Measurements from ENCODE around the gene PRKN. TPM values are rescaled to one million over a fixed set of nuclear protein-coding genes. Genes with fewer than 3 reads are reported as not detected.

PRKN gene
- total and polyA plus RNA-seq, 2 experiments from 2014 or later = 0.10 to 0.84 TPM

DNA sequence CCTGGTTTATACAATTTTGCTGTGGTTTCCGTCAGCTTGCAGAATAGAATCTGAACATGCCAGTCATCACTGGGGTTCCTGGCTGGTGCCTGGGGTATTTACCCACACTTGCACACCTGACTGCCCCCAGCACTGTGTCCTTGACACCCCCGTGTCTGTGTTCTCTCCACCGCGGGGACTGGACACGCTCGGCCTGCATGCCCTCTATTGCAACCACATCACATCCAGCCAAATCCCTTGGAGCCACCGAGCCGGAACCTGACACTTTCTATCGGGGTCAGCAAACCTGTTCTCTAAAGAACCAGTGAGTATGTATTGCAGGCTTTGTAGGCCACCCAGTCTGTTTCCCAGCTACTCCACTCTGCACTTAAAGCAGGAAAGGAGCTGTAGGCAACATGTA is 527.5 kb downstream of the PRKN start:
- no peaks in the 10 kb centered on the region for H3F3A ChIP-seq (replicated peaks; ENCODE audit: low read depth)
- no peaks in the 10 kb centered on the region for H3K27me3 Mint-ChIP-seq (ENCODE audit: insufficient read depth, low read depth, poor library complexity)
- DNase-seq (ENCODE audit: low spot score) (no peak), ATAC-seq (no peak)
- H4K20me1 ChIP-seq (replicated peaks; ENCODE audit: insufficient read depth) = no peaks in the 10 kb centered on the region
- peaks cover 20% of the 10 kb centered on the region for H3K4me1 Mint-ChIP-seq
- H3K27ac ChIP-seq (ENCODE audit: low read depth) = no peak overlapping the region
- no peak overlapping the region for H2AFZ ChIP-seq
- H3K36me3 Mint-ChIP-seq (ENCODE audit: low read depth) = no peaks in the 10 kb centered on the region
- H3K9me2 ChIP-seq (ENCODE audit: insufficient read depth) = no peaks in the 10 kb centered on the region
- no peaks in the 10 kb centered on the region for H3K9me3 Mint-ChIP-seq
- no peak overlapping the region for H3K4me2 ChIP-seq
- peaks cover 9% of the 10 kb centered on the region; the same call in 1 of the 2 replicates for H3K4me1 ChIP-seq (ENCODE audit: insufficient read depth)
- no peak overlapping the region for H3K4me3 Mint-ChIP-seq
- no peak overlapping the region for H3K4me3 ChIP-seq
- TF ChIP-seq POLR2AphosphoS5 (IDR thresholded peaks at IDR 0.05; ENCODE audit: low read depth) (no peak), CREB1 (CRISPR knock-in tag; IDR thresholded peaks at IDR 0.05; ENCODE audit: low read depth) (no peak), EZH2phosphoT487 (IDR thresholded peaks at IDR 0.05; ENCODE audit: unreplicated experiment) (no peak), ZNF331 (CRISPR knock-in tag; IDR thresholded peaks at IDR 0.05; ENCODE audit: low read depth) (no peak), STAT1 (IDR thresholded peaks at IDR 0.05; ENCODE audit: unreplicated experiment) (no peak), EZH2 (IDR thresholded peaks at IDR 0.05; ENCODE audit: low read depth, unreplicated experiment) (no peak), JUNB (IDR thresholded peaks at IDR 0.05; ENCODE audit: unreplicated experiment) (no peak), NANOG (IDR thresholded peaks at IDR 0.05; ENCODE audit: borderline replicate concordance) (no peak), ZNF114 (CRISPR knock-in tag; IDR thresholded peaks at IDR 0.05) (no peak)
- TF ChIP-seq, protein P1, sequence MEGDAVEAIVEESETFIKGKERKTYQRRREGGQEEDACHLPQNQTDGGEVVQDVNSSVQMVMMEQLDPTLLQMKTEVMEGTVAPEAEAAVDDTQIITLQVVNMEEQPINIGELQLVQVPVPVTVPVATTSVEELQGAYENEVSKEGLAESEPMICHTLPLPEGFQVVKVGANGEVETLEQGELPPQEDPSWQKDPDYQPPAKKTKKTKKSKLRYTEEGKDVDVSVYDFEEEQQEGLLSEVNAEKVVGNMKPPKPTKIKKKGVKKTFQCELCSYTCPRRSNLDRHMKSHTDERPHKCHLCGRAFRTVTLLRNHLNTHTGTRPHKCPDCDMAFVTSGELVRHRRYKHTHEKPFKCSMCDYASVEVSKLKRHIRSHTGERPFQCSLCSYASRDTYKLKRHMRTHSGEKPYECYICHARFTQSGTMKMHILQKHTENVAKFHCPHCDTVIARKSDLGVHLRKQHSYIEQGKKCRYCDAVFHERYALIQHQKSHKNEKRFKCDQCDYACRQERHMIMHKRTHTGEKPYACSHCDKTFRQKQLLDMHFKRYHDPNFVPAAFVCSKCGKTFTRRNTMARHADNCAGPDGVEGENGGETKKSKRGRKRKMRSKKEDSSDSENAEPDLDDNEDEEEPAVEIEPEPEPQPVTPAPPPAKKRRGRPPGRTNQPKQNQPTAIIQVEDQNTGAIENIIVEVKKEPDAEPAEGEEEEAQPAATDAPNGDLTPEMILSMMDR (conservative IDR thresholded peaks at IDR 0.05; ENCODE audit: low read depth in 2 of 2) = no peak
- TF ChIP-seq, protein P2, sequence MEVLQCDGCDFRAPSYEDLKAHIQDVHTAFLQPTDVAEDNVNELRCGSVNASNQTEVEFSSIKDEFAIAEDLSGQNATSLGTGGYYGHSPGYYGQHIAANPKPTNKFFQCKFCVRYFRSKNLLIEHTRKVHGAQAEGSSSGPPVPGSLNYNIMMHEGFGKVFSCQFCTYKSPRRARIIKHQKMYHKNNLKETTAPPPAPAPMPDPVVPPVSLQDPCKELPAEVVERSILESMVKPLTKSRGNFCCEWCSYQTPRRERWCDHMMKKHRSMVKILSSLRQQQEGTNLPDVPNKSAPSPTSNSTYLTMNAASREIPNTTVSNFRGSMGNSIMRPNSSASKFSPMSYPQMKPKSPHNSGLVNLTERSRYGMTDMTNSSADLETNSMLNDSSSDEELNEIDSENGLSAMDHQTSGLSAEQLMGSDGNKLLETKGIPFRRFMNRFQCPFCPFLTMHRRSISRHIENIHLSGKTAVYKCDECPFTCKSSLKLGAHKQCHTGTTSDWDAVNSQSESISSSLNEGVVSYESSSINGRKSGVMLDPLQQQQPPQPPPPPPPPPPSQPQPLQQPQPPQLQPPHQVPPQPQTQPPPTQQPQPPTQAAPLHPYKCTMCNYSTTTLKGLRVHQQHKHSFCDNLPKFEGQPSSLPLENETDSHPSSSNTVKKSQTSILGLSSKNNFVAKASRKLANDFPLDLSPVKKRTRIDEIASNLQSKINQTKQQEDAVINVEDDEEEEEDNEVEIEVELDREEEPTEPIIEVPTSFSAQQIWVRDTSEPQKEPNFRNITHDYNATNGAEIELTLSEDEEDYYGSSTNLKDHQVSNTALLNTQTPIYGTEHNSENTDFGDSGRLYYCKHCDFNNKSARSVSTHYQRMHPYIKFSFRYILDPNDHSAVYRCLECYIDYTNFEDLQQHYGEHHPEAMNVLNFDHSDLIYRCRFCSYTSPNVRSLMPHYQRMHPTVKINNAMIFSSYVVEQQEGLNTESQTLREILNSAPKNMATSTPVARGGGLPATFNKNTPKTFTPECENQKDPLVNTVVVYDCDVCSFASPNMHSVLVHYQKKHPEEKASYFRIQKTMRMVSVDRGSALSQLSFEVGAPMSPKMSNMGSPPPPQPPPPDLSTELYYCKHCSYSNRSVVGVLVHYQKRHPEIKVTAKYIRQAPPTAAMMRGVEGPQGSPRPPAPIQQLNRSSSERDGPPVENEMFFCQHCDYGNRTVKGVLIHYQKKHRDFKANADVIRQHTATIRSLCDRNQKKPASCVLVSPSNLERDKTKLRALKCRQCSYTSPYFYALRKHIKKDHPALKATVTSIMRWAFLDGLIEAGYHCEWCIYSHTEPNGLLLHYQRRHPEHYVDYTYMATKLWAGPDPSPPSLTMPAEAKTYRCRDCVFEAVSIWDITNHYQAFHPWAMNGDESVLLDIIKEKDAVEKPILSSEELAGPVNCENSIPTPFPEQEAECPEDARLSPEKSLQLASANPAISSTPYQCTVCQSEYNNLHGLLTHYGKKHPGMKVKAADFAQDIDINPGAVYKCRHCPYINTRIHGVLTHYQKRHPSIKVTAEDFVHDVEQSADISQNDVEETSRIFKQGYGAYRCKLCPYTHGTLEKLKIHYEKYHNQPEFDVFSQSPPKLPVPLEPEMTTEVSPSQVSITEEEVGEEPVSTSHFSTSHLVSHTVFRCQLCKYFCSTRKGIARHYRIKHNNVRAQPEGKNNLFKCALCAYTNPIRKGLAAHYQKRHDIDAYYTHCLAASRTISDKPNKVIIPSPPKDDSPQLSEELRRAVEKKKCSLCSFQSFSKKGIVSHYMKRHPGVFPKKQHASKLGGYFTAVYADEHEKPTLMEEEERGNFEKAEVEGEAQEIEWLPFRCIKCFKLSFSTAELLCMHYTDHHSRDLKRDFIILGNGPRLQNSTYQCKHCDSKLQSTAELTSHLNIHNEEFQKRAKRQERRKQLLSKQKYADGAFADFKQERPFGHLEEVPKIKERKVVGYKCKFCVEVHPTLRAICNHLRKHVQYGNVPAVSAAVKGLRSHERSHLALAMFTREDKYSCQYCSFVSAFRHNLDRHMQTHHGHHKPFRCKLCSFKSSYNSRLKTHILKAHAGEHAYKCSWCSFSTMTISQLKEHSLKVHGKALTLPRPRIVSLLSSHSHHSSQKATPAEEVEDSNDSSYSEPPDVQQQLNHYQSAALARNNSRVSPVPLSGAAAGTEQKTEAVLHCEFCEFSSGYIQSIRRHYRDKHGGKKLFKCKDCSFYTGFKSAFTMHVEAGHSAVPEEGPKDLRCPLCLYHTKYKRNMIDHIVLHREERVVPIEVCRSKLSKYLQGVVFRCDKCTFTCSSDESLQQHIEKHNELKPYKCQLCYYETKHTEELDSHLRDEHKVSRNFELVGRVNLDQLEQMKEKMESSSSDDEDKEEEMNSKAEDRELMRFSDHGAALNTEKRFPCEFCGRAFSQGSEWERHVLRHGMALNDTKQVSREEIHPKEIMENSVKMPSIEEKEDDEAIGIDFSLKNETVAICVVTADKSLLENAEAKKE (CRISPR knock-in tag; IDR thresholded peaks at IDR 0.05) = no peak
- TF ChIP-seq, protein P3, sequence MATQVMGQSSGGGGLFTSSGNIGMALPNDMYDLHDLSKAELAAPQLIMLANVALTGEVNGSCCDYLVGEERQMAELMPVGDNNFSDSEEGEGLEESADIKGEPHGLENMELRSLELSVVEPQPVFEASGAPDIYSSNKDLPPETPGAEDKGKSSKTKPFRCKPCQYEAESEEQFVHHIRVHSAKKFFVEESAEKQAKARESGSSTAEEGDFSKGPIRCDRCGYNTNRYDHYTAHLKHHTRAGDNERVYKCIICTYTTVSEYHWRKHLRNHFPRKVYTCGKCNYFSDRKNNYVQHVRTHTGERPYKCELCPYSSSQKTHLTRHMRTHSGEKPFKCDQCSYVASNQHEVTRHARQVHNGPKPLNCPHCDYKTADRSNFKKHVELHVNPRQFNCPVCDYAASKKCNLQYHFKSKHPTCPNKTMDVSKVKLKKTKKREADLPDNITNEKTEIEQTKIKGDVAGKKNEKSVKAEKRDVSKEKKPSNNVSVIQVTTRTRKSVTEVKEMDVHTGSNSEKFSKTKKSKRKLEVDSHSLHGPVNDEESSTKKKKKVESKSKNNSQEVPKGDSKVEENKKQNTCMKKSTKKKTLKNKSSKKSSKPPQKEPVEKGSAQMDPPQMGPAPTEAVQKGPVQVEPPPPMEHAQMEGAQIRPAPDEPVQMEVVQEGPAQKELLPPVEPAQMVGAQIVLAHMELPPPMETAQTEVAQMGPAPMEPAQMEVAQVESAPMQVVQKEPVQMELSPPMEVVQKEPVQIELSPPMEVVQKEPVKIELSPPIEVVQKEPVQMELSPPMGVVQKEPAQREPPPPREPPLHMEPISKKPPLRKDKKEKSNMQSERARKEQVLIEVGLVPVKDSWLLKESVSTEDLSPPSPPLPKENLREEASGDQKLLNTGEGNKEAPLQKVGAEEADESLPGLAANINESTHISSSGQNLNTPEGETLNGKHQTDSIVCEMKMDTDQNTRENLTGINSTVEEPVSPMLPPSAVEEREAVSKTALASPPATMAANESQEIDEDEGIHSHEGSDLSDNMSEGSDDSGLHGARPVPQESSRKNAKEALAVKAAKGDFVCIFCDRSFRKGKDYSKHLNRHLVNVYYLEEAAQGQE (IDR thresholded peaks at IDR 0.05; ENCODE audit: unreplicated experiment) = no peak
- TF ChIP-seq, protein P4, sequence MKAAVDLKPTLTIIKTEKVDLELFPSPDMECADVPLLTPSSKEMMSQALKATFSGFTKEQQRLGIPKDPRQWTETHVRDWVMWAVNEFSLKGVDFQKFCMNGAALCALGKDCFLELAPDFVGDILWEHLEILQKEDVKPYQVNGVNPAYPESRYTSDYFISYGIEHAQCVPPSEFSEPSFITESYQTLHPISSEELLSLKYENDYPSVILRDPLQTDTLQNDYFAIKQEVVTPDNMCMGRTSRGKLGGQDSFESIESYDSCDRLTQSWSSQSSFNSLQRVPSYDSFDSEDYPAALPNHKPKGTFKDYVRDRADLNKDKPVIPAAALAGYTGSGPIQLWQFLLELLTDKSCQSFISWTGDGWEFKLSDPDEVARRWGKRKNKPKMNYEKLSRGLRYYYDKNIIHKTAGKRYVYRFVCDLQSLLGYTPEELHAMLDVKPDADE (IDR thresholded peaks at IDR 0.05) = no peak
- H3K36me3 ChIP-seq (ENCODE audit: insufficient read depth) = no peaks in the 10 kb centered on the region
- no peaks in the 10 kb centered on the region for H3K79me2 ChIP-seq (replicated peaks; ENCODE audit: insufficient read depth)
- no peaks in the 10 kb centered on the region for H3K27me3 ChIP-seq (ENCODE audit: insufficient read depth)
- no peak overlapping the region for H3K27ac Mint-ChIP-seq

Data from GM23338 (cell line).